Measurements from ENCODE around the gene MRPS27.
A peak's percentile ranks its signal among the peaks of the same experiment; 100 is the strongest.

Gene MRPS27

GRCh38 chr5:72228960-72229359, 91.1 kb downstream of the MRPS27 start:
- DNase-seq, result no peak

GRCh38 chr5:72226950-72227349, 93.1 kb downstream of the MRPS27 start:
- DNase-seq, result no peak

- no peak for DNase-seq
These were observed 94.3 kb downstream of the MRPS27 start for GRCh38 chr5:72225741-72226140.

- no peak for DNase-seq
These were observed 95.0 kb downstream of the MRPS27 start for GRCh38 chr5:72224946-72225463.

- no peak for DNase-seq
These were observed 96.7 kb downstream of the MRPS27 start for GRCh38 chr5:72223371-72223770.

- DNase-seq, result no peak
These were observed 97.5 kb downstream of the MRPS27 start for GRCh38 chr5:72222521-72222920.

GRCh38 chr5:72221541-72221940, 98.5 kb downstream of the MRPS27 start:
- no peak for DNase-seq

GRCh38 chr5:72221099-72221498, 98.9 kb downstream of the MRPS27 start:
- no peak for DNase-seq

- no peak for DNase-seq
These were observed 103.3 kb downstream of the MRPS27 start for GRCh38 chr5:72216756-72217155.

- DNase-seq, result no peak
These were observed 105.9 kb downstream of the MRPS27 start for GRCh38 chr5:72214168-72214567.

- no peak for DNase-seq
These were observed 106.6 kb downstream of the MRPS27 start for GRCh38 chr5:72213482-72213881.

GRCh38 chr5:72212171-72212570, 107.9 kb downstream of the MRPS27 start:
- DNase-seq, result no peak

- peak; percentile 53 for DNase-seq
These were observed 109.0 kb downstream of the MRPS27 start for GRCh38 chr5:72210888-72211678.

- no peak for DNase-seq
These were observed 110.6 kb downstream of the MRPS27 start for GRCh38 chr5:72209147-72210115.

- no peak for DNase-seq
These were observed 111.6 kb downstream of the MRPS27 start for GRCh38 chr5:72208324-72208926.

GRCh38 chr5:72206994-72207393, 113.0 kb downstream of the MRPS27 start:
- DNase-seq, result no peak

- no peak for DNase-seq
These were observed 113.9 kb downstream of the MRPS27 start for GRCh38 chr5:72206160-72206559.

GRCh38 chr5:72205431-72206009, 114.5 kb downstream of the MRPS27 start:
- DNase-seq, result no peak

- DNase-seq, result no peak
These were observed 115.1 kb downstream of the MRPS27 start for GRCh38 chr5:72204946-72205345.

- DNase-seq, result no peak
These were observed 116.7 kb downstream of the MRPS27 start for GRCh38 chr5:72203251-72203845.

GRCh38 chr5:72202331-72202825, 117.7 kb downstream of the MRPS27 start:
- DNase-seq, result no peak

GRCh38 chr5:72199681-72200080, 120.4 kb downstream of the MRPS27 start:
- DNase-seq, result no peak

All from femur (tissue), 1 donor.